ENCODE measurements around the gene GCSH.

Gene GCSH

GRCh38 chr16:81042821-81043220, 53.4 kb downstream of the GCSH start:
- no peak for DNase-seq (ENCODE audit: low spot score)

DNA sequence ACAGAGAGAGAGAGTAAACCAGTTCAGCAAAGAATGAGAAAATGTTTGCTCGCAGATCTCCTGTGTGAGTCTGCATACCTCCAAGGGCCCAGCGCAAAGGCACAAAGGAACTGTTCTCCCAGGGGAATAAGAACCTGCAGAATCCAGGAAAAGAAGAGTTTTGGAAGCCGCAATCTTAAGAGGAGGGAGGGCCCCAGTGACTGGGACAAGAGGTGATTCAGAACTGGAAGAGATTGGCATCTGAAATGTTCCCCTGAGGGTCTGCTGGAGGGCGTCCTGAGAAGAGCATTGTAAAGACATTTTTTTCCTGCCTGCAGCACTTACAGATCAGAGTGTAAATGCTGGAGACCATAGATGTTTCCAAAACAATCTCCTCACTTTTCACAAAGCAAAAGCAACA, 54.5 kb downstream of the GCSH start:
- DNase-seq (ENCODE audit: low spot score) = no peak

GRCh38 chr16:81040842-81041241, 55.4 kb downstream of the GCSH start:
- no peak for DNase-seq (ENCODE audit: low spot score)

GRCh38 chr16:81040131-81040530, 56.1 kb downstream of the GCSH start:
- no peak for DNase-seq (ENCODE audit: low spot score)

- no peak for DNase-seq (ENCODE audit: low spot score)
These were observed 59.3 kb downstream of the GCSH start for GRCh38 chr16:81036751-81037350.

GRCh38 chr16:81035975-81036750, 60.0 kb downstream of the GCSH start:
- no peak for DNase-seq (ENCODE audit: low spot score)

DNA sequence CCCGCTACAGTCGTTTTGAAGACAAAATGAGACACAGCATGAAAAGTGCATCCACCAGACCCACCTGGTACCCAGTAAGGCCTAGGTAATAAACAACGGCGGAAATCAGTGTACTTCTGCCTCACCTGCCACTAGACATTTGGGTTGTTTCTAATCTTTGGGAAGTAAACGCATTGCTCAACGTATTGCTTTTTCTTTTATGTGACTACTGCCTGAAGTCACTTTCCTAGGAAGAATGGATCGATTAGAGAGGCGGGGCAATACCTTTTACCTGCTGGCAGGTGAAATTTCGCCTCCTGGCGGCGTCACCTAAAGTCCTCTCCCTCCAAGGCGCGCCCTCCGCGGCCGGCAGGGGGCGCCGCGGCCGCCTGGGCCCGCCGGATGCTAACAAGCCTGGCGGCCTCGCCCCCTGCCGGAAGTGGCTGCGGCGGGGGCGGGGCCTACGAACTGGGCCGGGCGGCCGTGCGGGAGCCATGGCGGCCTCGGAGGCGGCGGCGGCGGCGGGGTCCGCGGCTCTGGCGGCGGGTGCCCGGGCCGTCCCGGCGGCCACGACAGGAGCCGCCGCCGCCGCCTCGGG, 60.7 kb downstream of the GCSH start, which contains the start of gene ATMIN:
Gene ATMIN, plus strand, starts transcription at position 445 of the 577 bp plus-strand sequence. Its CDS starts 29 bp downstream, at position 474.
- DNase-seq (ENCODE audit: low spot score) = peak; percentile 87

Data from CD4-positive, alpha-beta T cell treated with Interleukin-6 at 100 ng/mL for 8 hours (primary cell).